Fibroblast of peridontal ligament (primary cell): ENCODE results near the gene ADCY4.

Experiments used
- DNase-seq: peaks from one replicate; pipeline ENCODE4 v3.0.0-alpha.2; 2010; ENCODE audit errors: extremely low read depth

Gene ADCY4

GRCh38 chr14:24315807-24316596, 18.9 kb downstream of the ADCY4 start:
- DNase-seq: no peak

GRCh38 chr14:24315243-24315806, 19.5 kb downstream of the ADCY4 start:
- DNase-seq: no peak

- DNase-seq: no peak
These were observed 20.3 kb downstream of the ADCY4 start for GRCh38 chr14:24314377-24315193.

GRCh38 chr14:24313913-24314312, 21.0 kb downstream of the ADCY4 start:
- no peak for DNase-seq

GRCh38 chr14:24312736-24313507, 21.9 kb downstream of the ADCY4 start:
- DNase-seq: no peak

- DNase-seq: peak; percentile 42
These were observed 22.8 kb downstream of the ADCY4 start for GRCh38 chr14:24311837-24312615.

GRCh38 chr14:24310646-24311604, 23.9 kb downstream of the ADCY4 start, which contains the start of gene LTB4R:
Gene LTB4R, plus strand, starts transcription at chr14:24311502. Its CDS starts 4,150 bp downstream, at chr14:24315652.
- peak; percentile 43 for DNase-seq

GRCh38 chr14:24310265-24310645, 24.6 kb downstream of the ADCY4 start:
- no peak for DNase-seq

GRCh38 chr14:24309538-24310264, 25.2 kb downstream of the ADCY4 start, which contains the start of gene LTB4R2:
Gene LTB4R2, plus strand, starts transcription at chr14:24310140. Its CDS starts 525 bp downstream, at chr14:24310665.
- no peak for DNase-seq

GRCh38 chr14:24308342-24309124, 26.3 kb downstream of the ADCY4 start:
- no peak for DNase-seq

GRCh38 chr14:24307575-24308341, 27.1 kb downstream of the ADCY4 start, which contains the start of gene CIDEB:
Gene CIDEB, minus strand, starts transcription at chr14:24307977. Its CDS starts 119 bp downstream, at chr14:24307858.
- DNase-seq: peak; percentile 60

- DNase-seq: no peak
These were observed 27.7 kb downstream of the ADCY4 start for GRCh38 chr14:24307156-24307574.

GRCh38 chr14:24304019-24304387, 30.9 kb downstream of the ADCY4 start:
- DNase-seq: no peak

- DNase-seq: no peak
These were observed 34.4 kb downstream of the ADCY4 start for GRCh38 chr14:24300326-24300980.

- DNase-seq: peak; percentile 84
These were observed 35.3 kb downstream of the ADCY4 start, which contains the start of the genes DHRS1 and NOP9 for GRCh38 chr14:24299255-24300191. Gene DHRS1, minus strand, starts transcription at chr14:24299780. Its CDS starts 674 bp downstream, at chr14:24299106. Gene NOP9, plus strand, starts transcription at chr14:24299850. Its CDS starts 105 bp downstream, at chr14:24299955.
